ENCODE data around the gene THRA.

THRA gene

GRCh38 chr17:40086150-40087044 is 23.6 kb downstream of the THRA start:
- Histone ChIP-seq H3K4me3 (ENCODE audit: low read length) (no peak overlapping the region), H3K9ac (ENCODE audit: low read length) (peak overlapping the region; percentile 4)

GRCh38 chr17:40087049-40087794 is 24.5 kb downstream of the THRA start:
- Histone ChIP-seq H3K4me3 (ENCODE audit: low read length) (no peak overlapping the region), H3K27me3 (ENCODE audit: control insufficient read depth, insufficient read depth, low read length) (no peaks in the 10 kb centered on the region), H3K9me3 (ENCODE audit: control insufficient read depth, low read length) (no peaks in the 10 kb centered on the region), H3K36me3 (ENCODE audit: control insufficient read depth, insufficient read depth, low read length) (peaks cover 14% of the 10 kb centered on the region), H3K9ac (ENCODE audit: low read length) (no peak overlapping the region), H3K4me1 (ENCODE audit: control insufficient read depth, insufficient read depth, low read length) (no peaks in the 10 kb centered on the region)

More at GRCh38 chr17:40086150-40087044, 23.6 kb downstream of the THRA start:
- no peaks in the 10 kb centered on the region for H3K9me3 ChIP-seq (ENCODE audit: control insufficient read depth, low read length)
- H3K36me3 ChIP-seq (ENCODE audit: control insufficient read depth, insufficient read depth, low read length) = peaks cover 14% of the 10 kb centered on the region
- H3K27me3 ChIP-seq (ENCODE audit: control insufficient read depth, insufficient read depth, low read length) = no peaks in the 10 kb centered on the region
- H3K4me1 ChIP-seq (ENCODE audit: control insufficient read depth, insufficient read depth, low read length) = no peaks in the 10 kb centered on the region

DNA sequence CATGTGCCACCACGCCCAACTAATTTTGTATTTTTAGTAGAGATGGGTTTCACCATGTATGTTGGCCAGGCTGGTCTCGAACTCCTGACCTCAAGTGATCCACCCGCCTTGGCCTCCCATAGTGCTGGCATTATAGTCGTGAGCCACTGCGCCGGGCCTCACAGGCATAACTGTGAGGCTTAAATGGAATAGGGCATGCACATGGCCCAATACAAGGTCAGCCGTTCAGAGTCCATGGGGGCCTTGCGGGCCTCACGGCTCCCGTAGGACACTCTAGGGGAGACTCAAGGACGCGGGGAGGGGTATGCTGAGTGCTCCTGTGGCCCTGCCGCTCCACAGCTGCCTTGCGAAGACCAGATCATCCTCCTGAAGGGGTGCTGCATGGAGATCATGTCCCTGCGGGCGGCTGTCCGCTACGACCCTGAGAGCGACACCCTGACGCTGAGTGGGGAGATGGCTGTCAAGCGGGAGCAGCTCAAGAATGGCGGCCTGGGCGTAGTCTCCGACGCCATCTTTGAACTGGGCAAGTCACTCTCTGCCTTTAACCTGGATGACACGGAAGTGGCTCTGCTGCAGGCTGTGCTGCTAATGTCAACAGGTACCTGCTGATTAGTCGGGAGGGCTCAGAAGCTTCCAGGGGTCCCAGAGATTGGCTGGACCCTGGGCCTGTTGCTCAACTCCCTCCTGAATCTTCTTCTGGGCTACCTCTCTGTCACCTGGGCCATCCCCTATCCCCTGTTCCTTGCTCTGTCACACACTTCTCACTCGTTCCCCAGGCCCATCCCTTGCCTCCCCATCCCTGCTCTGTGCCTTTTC is 25.3 kb downstream of the THRA start:
- Histone ChIP-seq H3K27me3 (ENCODE audit: control insufficient read depth, insufficient read depth, low read length) (no peaks in the 10 kb centered on the region), H3K36me3 (ENCODE audit: control insufficient read depth, insufficient read depth, low read length) (peaks cover 14% of the 10 kb centered on the region), H3K4me3 (ENCODE audit: low read length) (no peak overlapping the region), H3K9ac (ENCODE audit: low read length) (no peak overlapping the region), H3K4me1 (ENCODE audit: control insufficient read depth, insufficient read depth, low read length) (peaks cover under 1% of the 10 kb centered on the region), H3K9me3 (ENCODE audit: control insufficient read depth, low read length) (no peaks in the 10 kb centered on the region)

- Histone ChIP-seq H3K27me3 (ENCODE audit: control insufficient read depth, insufficient read depth, low read length) (no peaks in the 10 kb centered on the region), H3K4me3 (ENCODE audit: low read length) (no peak overlapping the region), H3K9me3 (ENCODE audit: control insufficient read depth, low read length) (no peaks in the 10 kb centered on the region), H3K36me3 (ENCODE audit: control insufficient read depth, insufficient read depth, low read length) (peaks cover 19% of the 10 kb centered on the region), H3K4me1 (ENCODE audit: control insufficient read depth, insufficient read depth, low read length) (peaks cover 12% of the 10 kb centered on the region), H3K9ac (ENCODE audit: low read length) (no peak overlapping the region)
Observed at GRCh38 chr17:40089077-40089895, 26.5 kb downstream of the THRA start.

DNA sequence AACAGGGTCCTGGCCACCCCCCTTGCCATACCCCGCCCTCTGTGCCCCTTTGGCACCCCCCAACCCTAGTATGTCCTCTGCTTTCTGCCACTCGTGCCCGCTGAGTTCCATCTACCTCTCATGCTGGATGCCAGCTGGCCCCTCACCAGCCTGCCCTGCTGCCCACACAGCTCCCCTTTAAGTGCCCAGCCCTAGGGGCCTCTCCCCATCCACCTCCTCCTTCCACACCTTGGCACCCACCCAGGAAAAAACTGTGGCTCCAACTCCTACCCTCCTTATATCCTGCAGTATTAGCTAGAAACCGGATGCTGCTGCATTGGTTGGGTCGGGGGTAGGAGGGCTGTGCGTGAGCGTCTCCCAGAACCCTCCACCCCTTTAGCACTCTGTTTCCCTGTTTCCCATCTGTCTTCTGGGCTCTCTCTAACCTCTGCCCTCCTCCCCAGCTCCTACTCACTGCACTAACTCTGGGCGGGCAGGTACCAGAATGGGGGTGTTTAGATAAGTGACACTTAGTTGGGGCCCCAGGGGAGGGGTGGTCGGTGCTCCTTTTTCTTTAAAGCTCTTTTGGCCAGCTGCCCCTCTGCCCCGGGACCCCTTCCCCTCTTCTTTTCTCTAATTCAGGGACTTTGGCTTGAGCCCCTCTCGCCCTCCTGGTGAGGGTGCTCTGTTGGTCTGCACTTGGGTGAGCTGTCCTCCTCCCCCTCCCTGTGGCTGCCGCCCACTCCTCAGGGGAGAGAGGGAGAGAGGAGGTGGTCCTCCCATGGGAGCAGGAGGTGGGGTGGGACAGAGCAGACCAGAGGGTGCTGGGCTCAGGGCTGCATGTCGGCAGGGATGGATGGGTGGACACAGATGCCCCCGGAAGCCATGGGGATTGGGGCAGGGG is 27.7 kb downstream of the THRA start:
- Histone ChIP-seq H3K4me1 (ENCODE audit: control insufficient read depth, insufficient read depth, low read length) (peaks cover 16% of the 10 kb centered on the region), H3K36me3 (ENCODE audit: control insufficient read depth, insufficient read depth, low read length) (peaks cover 21% of the 10 kb centered on the region)

GRCh38 chr17:40091691-40092397 is 29.1 kb downstream of the THRA start:
- H3K9ac ChIP-seq (ENCODE audit: low read length) = no peak overlapping the region
- H3K4me3 ChIP-seq (ENCODE audit: low read length) = no peak overlapping the region
- peaks cover 34% of the 10 kb centered on the region for H3K36me3 ChIP-seq (ENCODE audit: control insufficient read depth, insufficient read depth, low read length)
- H3K4me1 ChIP-seq (ENCODE audit: control insufficient read depth, insufficient read depth, low read length) = peaks cover 29% of the 10 kb centered on the region
- H3K9me3 ChIP-seq (ENCODE audit: control insufficient read depth, low read length) = no peaks in the 10 kb centered on the region
- H3K27me3 ChIP-seq (ENCODE audit: control insufficient read depth, insufficient read depth, low read length) = no peaks in the 10 kb centered on the region

More for the DNA sequence above, 27.7 kb downstream of the THRA start:
- no peaks in the 10 kb centered on the region for H3K27me3 ChIP-seq (ENCODE audit: control insufficient read depth, insufficient read depth, low read length)
- H3K9ac ChIP-seq (ENCODE audit: low read length) = no peak overlapping the region
- no peak overlapping the region for H3K4me3 ChIP-seq (ENCODE audit: low read length)
- H3K9me3 ChIP-seq (ENCODE audit: control insufficient read depth, low read length) = no peaks in the 10 kb centered on the region

GRCh38 chr17:40092581-40092980 is 29.8 kb downstream of the THRA start:
- Histone ChIP-seq H3K27me3 (ENCODE audit: control insufficient read depth, insufficient read depth, low read length) (no peaks in the 10 kb centered on the region), H3K36me3 (ENCODE audit: control insufficient read depth, insufficient read depth, low read length) (peaks cover 42% of the 10 kb centered on the region), H3K9ac (ENCODE audit: low read length) (no peak overlapping the region), H3K9me3 (ENCODE audit: control insufficient read depth, low read length) (no peaks in the 10 kb centered on the region), H3K4me1 (ENCODE audit: control insufficient read depth, insufficient read depth, low read length) (peaks cover 37% of the 10 kb centered on the region), H3K4me3 (ENCODE audit: low read length) (no peak overlapping the region)

DNA sequence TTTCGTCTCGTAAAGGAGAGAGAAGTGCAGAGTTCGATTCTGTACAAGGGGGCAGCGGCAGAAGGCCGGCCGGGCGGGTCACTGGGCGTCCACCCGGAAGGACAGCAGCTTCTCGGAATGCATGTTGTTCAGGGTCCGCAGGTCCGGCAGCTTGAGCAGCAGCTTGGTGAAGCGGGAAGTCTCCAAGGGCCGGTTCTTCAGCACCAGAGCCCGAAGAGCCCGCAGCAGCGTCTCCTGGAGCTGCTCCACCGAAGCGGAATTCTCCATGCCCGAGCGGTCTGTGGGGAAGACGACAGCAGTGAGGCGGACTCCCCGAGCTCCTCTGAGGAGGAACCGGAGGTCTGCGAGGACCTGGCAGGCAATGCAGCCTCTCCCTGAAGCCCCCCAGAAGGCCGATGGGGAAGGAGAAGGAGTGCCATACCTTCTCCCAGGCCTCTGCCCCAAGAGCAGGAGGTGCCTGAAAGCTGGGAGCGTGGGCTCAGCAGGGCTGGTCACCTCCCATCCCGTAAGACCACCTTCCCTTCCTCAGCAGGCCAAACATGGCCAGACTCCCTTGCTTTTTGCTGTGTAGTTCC is 30.3 kb downstream of the THRA start:
- Histone ChIP-seq H3K9ac (ENCODE audit: low read length) (no peak overlapping the region), H3K4me1 (ENCODE audit: control insufficient read depth, insufficient read depth, low read length) (peaks cover 42% of the 10 kb centered on the region), H3K9me3 (ENCODE audit: control insufficient read depth, low read length) (no peaks in the 10 kb centered on the region), H3K36me3 (ENCODE audit: control insufficient read depth, insufficient read depth, low read length) (peaks cover 40% of the 10 kb centered on the region), H3K4me3 (ENCODE audit: low read length) (no peak overlapping the region), H3K27me3 (ENCODE audit: control insufficient read depth, insufficient read depth, low read length) (no peaks in the 10 kb centered on the region)

DNA sequence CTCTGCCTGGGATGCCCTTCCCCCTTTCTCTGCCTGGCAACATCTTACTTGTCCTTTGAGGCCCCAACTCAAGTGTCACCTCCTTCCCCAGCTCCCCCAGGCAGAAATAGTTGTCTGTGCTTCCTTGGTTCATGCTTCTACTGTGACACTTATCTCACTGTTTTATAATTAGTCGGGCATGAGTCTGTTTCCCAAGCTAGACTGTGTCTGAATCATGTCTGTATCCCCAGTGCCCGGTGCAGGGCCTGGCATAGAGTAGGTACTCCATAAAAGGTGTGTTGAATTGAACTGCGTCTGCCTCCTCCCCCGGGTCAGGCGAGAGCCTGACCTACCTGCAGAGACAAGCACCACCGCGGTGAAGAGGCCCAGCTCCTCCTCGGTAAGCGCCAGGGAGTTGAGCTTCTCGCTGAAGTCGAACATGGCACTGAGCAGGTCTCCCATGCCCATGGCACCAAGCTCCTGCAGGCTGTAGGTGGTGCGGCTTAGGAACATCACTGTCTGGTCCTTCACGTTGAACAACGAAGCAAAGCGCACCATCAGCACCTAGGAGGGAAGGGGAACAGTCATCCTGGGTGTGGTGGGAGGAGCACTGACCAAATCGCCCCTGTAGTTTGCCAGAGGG is 30.9 kb downstream of the THRA start:
- H3K36me3 ChIP-seq (ENCODE audit: control insufficient read depth, insufficient read depth, low read length) = peaks cover 34% of the 10 kb centered on the region
- H3K9me3 ChIP-seq (ENCODE audit: control insufficient read depth, low read length) = no peaks in the 10 kb centered on the region
- H3K27me3 ChIP-seq (ENCODE audit: control insufficient read depth, insufficient read depth, low read length) = no peaks in the 10 kb centered on the region
- H3K9ac ChIP-seq (ENCODE audit: low read length) = no peak overlapping the region
- H3K4me1 ChIP-seq (ENCODE audit: control insufficient read depth, insufficient read depth, low read length) = peaks cover 48% of the 10 kb centered on the region
- no peak overlapping the region for H3K4me3 ChIP-seq (ENCODE audit: low read length)

GRCh38 chr17:40094874-40095273 is 32.1 kb downstream of the THRA start:
- H3K36me3 ChIP-seq (ENCODE audit: control insufficient read depth, insufficient read depth, low read length) = peaks cover 34% of the 10 kb centered on the region
- H3K4me1 ChIP-seq (ENCODE audit: control insufficient read depth, insufficient read depth, low read length) = peaks cover 49% of the 10 kb centered on the region
- H3K4me3 ChIP-seq (ENCODE audit: low read length) = no peak overlapping the region
- H3K9ac ChIP-seq (ENCODE audit: low read length) = no peak overlapping the region
- H3K27me3 ChIP-seq (ENCODE audit: control insufficient read depth, insufficient read depth, low read length) = no peaks in the 10 kb centered on the region
- no peaks in the 10 kb centered on the region for H3K9me3 ChIP-seq (ENCODE audit: control insufficient read depth, low read length)
